Measurements from ENCODE around the gene TGM4. TPM values are rescaled to one million over a fixed set of nuclear protein-coding genes. Genes with fewer than 3 reads are reported as not detected.

The TGM4 gene
- total RNA-seq, 1 experiment from 2014 or later = 0.14 TPM

GRCh38 chr3:44957986-44958385 is 83.6 kb downstream of the TGM4 start:
- CTCF ChIA-PET = no interaction called here
- H3K4me1 Mint-ChIP-seq (ENCODE audit: low read depth, unreplicated experiment) = peaks cover 36% of the 10 kb centered on the region
- H3K27me3 Mint-ChIP-seq (ENCODE audit: unreplicated experiment) = no peaks in the 10 kb centered on the region
- no peaks in the 10 kb centered on the region for H3K9me3 Mint-ChIP-seq (ENCODE audit: low read depth, unreplicated experiment)
- DNase-seq = no peak
- H3K27ac Mint-ChIP-seq (ENCODE audit: unreplicated experiment) = no peak overlapping the region
- TF ChIP-seq CTCF (IDR thresholded peaks at IDR 0.05; ENCODE audit: unreplicated experiment) = no peak
- intact Hi-C loops (cut with micrococcal nuclease; ENCODE audit: unreplicated experiment) = no loop called here
- no peak overlapping the region for H3K4me3 Mint-ChIP-seq (ENCODE audit: low read depth, unreplicated experiment)
- H3K36me3 Mint-ChIP-seq (ENCODE audit: insufficient read depth, unreplicated experiment) = no peaks in the 10 kb centered on the region
- no TSS peak for BruUV-seq (replicated peaks)

GRCh38 chr3:44958386-44958785 is 84.0 kb downstream of the TGM4 start:
- CTCF ChIA-PET = no interaction called here
- H3K9me3 Mint-ChIP-seq (ENCODE audit: low read depth, unreplicated experiment) = no peaks in the 10 kb centered on the region
- H3K4me1 Mint-ChIP-seq (ENCODE audit: low read depth, unreplicated experiment) = peaks cover 40% of the 10 kb centered on the region
- TF ChIP-seq CTCF (IDR thresholded peaks at IDR 0.05; ENCODE audit: unreplicated experiment) = no peak
- DNase-seq = no peak
- no peak overlapping the region for H3K4me3 Mint-ChIP-seq (ENCODE audit: low read depth, unreplicated experiment)
- intact Hi-C loops (cut with micrococcal nuclease; ENCODE audit: unreplicated experiment) = no loop called here
- no peaks in the 10 kb centered on the region for H3K27me3 Mint-ChIP-seq (ENCODE audit: unreplicated experiment)
- no TSS peak for BruUV-seq (replicated peaks)
- no peak overlapping the region for H3K27ac Mint-ChIP-seq (ENCODE audit: unreplicated experiment)
- peaks cover under 1% of the 10 kb centered on the region for H3K36me3 Mint-ChIP-seq (ENCODE audit: insufficient read depth, unreplicated experiment)

- no TSS peak for BruUV-seq (replicated peaks)
- Mint-ChIP-seq H3K27ac (ENCODE audit: unreplicated experiment) (no peak overlapping the region), H3K4me1 (ENCODE audit: low read depth, unreplicated experiment) (peaks cover 52% of the 10 kb centered on the region), H3K36me3 (ENCODE audit: insufficient read depth, unreplicated experiment) (peaks cover 6% of the 10 kb centered on the region), H3K9me3 (ENCODE audit: low read depth, unreplicated experiment) (no peaks in the 10 kb centered on the region), H3K27me3 (ENCODE audit: unreplicated experiment) (no peaks in the 10 kb centered on the region), H3K4me3 (ENCODE audit: low read depth, unreplicated experiment) (no peak overlapping the region)
- no peak for DNase-seq
- CTCF ChIA-PET = no interaction called here
- intact Hi-C loops (cut with micrococcal nuclease; ENCODE audit: unreplicated experiment) = no loop called here
- no peak for TF ChIP-seq CTCF (IDR thresholded peaks at IDR 0.05; ENCODE audit: unreplicated experiment)
These were observed 86.1 kb downstream of the TGM4 start for GRCh38 chr3:44960387-44961026.

GRCh38 chr3:44961888-44962287 is 87.5 kb downstream of the TGM4 start:
- CTCF ChIA-PET = no interaction called here
- Mint-ChIP-seq H3K27me3 (ENCODE audit: unreplicated experiment) (no peaks in the 10 kb centered on the region), H3K36me3 (ENCODE audit: insufficient read depth, unreplicated experiment) (peaks cover 6% of the 10 kb centered on the region), H3K9me3 (ENCODE audit: low read depth, unreplicated experiment) (no peaks in the 10 kb centered on the region), H3K27ac (ENCODE audit: unreplicated experiment) (no peak overlapping the region), H3K4me3 (ENCODE audit: low read depth, unreplicated experiment) (no peak overlapping the region), H3K4me1 (ENCODE audit: low read depth, unreplicated experiment) (peaks cover 54% of the 10 kb centered on the region)
- TF ChIP-seq CTCF (IDR thresholded peaks at IDR 0.05; ENCODE audit: unreplicated experiment) = no peak
- no TSS peak for BruUV-seq (replicated peaks)
- intact Hi-C loops (cut with micrococcal nuclease; ENCODE audit: unreplicated experiment) = no loop called here
- DNase-seq = no peak
